ENCODE results near the gene CPLX1. TPM values are rescaled to one million over a fixed set of nuclear protein-coding genes. Genes with fewer than 3 reads are reported as not detected.
"Not testable (repeated sequence)": the region's sequence is repeated elsewhere in the genome, so short reads cannot be mapped to it uniquely, and the experiment has no call there.

CPLX1 gene
- total RNA-seq, 2 experiments from 2014 or later, result 3.7 to 5.0 TPM

DNA sequence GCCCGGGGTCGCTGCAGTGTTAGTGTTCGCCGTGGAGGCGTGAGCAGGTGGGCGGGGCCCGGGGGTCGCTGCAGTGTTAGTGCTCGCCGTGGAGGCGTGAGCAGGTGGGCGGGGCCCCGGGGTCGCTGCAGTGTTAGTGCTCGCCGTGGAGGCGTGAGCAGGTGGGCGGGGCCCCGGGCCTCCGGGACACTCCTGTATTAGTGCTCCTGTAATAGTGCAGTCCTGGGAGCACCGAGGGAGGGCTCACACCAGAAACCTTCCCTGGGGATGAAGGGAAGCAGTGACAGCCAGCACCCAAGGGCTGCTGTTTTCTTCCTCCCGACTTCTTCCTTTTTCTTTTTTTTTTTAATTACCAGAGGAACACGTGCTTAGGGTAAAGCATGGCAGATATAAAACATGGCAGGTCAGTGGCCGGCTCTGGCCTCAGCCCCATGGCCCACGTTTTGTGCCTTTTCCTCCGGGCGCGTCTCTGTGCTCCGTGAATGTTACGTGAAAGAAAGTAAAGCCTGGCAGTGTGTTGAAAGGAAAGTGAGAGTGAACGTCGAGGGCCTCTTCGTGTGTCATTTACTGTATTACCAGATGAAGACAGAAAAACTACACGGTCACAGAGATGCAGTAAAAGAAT is 78.3 kb downstream of the CPLX1 start:
- H3K36me3 Mint-ChIP-seq, result peaks cover 15% of the 10 kb centered on the region
- POLR2A ChIA-PET, result no interaction called here
- ATAC-seq (ENCODE audit: low read depth) (no peak), DNase-seq (no peak)
- H3K4me3 Mint-ChIP-seq, result no peak overlapping the region
- no peak overlapping the region for H3K27ac Mint-ChIP-seq
- no peaks in the 10 kb centered on the region for H3K9me3 Mint-ChIP-seq
- no peaks in the 10 kb centered on the region for H3K27me3 Mint-ChIP-seq
- H3K4me1 Mint-ChIP-seq, result peaks cover 1% of the 10 kb centered on the region

DNA sequence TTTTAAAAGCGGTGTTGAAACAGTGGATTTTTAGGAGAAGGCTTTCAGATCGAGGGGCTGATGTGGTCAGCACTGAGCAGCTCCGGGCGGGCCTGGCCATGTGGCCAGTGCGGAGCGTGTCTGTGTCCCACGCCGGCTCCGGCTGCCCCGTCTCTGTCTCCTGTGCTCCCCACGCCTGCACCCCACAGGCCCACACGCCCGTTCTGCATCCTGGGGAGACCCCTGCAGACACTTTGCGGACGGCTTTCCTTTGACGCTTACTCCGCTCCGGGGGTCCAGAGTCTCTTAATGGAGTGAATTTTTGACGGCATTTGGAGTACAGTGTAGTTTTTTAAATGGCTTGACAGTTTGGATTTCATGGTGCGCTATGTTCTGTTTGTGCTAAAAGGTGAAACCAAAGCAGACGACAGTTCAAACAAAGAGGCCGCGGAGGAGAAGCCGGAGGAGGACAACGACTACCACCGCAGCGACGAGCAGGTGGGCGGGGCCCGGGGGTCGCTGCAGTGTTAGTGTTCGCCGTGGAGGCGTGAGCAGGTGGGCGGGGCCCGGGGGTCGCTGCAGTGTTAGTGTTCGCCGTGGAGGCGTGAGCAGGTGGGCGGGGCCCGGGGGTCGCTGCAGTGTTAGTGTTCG is 81.6 kb downstream of the CPLX1 start:
- Mint-ChIP-seq H3K36me3 (peaks cover 8% of the 10 kb centered on the region), H3K9me3 (no peaks in the 10 kb centered on the region), H3K27me3 (no peaks in the 10 kb centered on the region), H3K27ac (no peak overlapping the region), H3K4me3 (no peak overlapping the region), H3K4me1 (peaks cover 1% of the 10 kb centered on the region)
- ATAC-seq (ENCODE audit: low read depth) (no peak), DNase-seq (no peak)
- POLR2A ChIA-PET, result no interaction called here

DNA sequence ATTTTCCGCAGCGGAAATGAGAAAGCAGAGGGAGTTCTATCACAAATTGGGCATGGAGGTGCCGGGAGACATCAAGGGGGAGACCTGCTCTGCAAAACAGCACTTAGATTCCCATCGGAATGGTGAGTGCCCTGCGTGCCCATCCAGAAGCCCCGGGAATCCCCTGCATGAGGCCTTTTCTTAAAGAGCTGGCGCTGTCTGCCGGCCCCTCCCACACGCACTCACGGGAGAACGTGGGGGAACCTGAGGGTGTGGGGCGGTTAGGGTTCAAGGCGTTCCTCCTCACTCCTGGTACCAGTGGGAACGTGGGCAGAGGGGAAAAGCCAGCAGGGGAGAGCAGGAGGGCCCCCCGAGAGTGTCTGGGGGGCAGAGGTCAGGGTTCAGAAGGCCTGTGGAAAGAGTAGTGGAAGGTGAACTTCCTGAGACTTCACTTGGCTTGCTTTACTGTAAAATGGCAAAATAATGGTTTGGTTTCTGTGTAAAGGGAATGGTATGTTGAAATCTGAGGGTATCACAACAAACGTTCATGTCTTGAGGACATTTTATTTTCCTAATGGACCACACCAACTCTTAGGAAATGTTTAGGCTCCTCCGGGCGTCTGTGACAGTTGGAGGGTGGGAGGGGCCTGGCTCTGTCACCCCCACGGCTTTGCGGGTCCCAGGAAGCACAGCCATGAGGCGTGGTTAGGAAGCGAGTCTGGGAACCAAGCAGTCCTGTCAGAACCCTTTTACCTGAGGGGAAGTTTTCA is 82.3 kb downstream of the CPLX1 start:
- Mint-ChIP-seq H3K4me1 (peaks cover 1% of the 10 kb centered on the region), H3K27ac (peak overlapping the region; percentile 20), H3K9me3 (no peaks in the 10 kb centered on the region), H3K27me3 (no peaks in the 10 kb centered on the region), H3K36me3 (peaks cover 6% of the 10 kb centered on the region), H3K4me3 (no peak overlapping the region)
- ATAC-seq (ENCODE audit: low read depth), result no peak
- DNase-seq, result no peak
- POLR2A ChIA-PET, result interaction anchor here (1.5 kb wide), 1 partner anchor 244 kb away, joined by 8 read pairs; the partner anchor contains the start of gene IDUA

DNA sequence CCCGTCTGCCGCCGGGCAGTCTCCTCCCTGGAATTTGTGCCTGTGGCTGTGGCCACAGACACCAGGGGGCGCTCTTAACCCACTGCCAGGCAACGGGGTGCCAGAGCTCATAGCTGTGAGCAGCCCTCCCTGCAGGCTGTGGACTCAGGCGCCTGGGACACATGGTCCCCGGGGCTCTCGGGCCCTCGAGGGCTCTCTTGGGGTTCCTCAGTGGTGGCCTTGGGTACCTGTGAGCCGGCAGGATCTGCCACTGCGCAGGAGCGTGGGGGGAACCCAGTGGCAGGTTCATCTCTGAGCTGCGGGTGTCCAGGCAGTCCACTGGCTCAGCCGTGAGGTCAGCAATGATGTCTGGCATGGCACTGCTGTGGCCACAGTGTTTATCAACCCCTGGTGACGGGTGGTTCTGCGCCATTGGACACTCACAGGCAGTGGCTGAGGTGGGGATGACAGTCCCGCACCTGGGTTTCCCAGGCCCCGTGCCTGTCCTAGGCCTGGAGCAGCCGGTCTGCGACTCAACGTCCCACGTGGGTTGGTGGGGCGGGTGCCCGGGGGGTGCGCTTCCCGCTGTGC is 83.1 kb downstream of the CPLX1 start:
- H3K4me1 Mint-ChIP-seq, result peaks cover 1% of the 10 kb centered on the region
- no peaks in the 10 kb centered on the region for H3K27me3 Mint-ChIP-seq
- peak; percentile 88 for ATAC-seq (ENCODE audit: low read depth)
- POLR2A ChIA-PET, result interaction anchor here (0.6 to 1.5 kb wide), 2 partner anchors 10 to 245 kb away, joined by 3 to 8 read pairs; partner anchors contain the start of gene IDUA
- DNase-seq, result peak; percentile 82
- H3K27ac Mint-ChIP-seq, result no peak overlapping the region
- H3K36me3 Mint-ChIP-seq, result peaks cover 4% of the 10 kb centered on the region
- H3K4me3 Mint-ChIP-seq, result no peak overlapping the region
- H3K9me3 Mint-ChIP-seq, result no peaks in the 10 kb centered on the region

DNA sequence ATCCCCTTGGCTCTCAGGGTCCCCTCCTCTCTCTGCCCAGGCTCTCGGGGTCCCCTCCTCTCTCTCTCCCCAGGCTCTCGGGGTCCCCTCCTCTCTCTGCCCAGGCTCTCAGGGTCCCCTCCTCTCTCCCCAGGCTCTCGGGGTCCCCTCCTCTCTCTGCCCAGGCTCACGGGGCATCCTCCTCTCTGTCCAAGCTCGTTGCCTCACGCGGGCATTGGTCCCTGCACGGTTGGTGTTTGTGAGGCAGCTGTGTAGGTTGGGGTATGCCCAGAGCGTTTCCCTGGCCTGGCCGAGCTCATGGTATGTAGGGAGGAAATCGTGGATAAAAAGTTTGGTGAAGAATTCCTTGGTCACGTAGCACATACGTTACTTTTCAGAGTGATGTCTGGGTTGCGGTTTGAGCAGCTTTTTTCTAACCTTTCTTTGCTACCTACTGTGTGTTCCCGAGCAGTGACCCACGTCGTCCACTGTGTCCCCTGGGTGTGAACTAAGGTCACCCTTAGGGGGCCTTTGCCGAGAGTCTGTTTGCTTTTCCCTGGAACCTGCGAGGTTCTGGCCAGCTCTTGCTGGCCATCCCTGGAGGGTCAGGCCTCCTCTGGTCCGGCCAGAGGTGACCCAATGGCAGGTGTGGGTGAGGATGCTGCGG is 83.7 kb downstream of the CPLX1 start:
- H3K4me3 Mint-ChIP-seq, result no peak overlapping the region
- peaks cover 3% of the 10 kb centered on the region for H3K36me3 Mint-ChIP-seq
- POLR2A ChIA-PET, result interaction anchor here (0.6 to 1.5 kb wide), 2 partner anchors 11 to 245 kb away, joined by 3 to 8 read pairs; partner anchors contain the start of gene IDUA
- no peak for ATAC-seq (ENCODE audit: low read depth)
- H3K4me1 Mint-ChIP-seq, result peaks cover 1% of the 10 kb centered on the region
- DNase-seq, result no peak
- H3K27me3 Mint-ChIP-seq, result no peaks in the 10 kb centered on the region
- H3K27ac Mint-ChIP-seq, result no peak overlapping the region
- no peaks in the 10 kb centered on the region for H3K9me3 Mint-ChIP-seq

DNA sequence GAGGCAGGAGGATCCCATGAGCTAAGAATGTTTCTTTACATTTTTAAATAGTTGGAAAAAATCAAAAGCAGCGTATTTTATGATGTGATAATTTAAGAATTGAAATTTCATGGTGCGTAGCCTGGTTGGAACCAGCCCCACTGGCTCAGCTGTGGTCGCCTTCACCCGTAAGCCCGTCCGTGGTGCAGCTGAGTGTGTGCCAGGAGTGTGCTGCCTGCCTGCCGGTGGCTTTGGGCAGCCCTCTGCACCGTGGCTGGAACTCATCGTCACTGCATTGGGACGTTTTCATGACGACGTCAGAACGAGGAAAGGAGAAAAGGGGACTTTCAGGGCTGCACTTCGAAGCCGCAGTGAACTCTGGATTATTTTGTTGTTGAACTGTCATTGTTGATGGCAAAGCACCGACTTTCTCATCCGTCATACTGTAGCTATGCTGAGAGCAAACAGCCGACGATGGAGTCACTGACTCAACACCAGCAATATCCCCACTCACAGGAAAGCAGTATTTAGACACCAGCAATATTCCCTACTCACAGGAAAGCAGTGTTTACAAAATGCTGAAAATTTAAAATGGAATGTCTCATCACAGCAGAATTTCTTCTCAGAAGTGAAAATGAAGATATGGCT is 85.2 kb downstream of the CPLX1 start:
- ATAC-seq (ENCODE audit: low read depth) (no peak), DNase-seq (no peak)
- H3K27ac Mint-ChIP-seq, result no peak overlapping the region
- no peaks in the 10 kb centered on the region for H3K9me3 Mint-ChIP-seq
- POLR2A ChIA-PET, result no interaction called here
- H3K36me3 Mint-ChIP-seq, result peaks cover 3% of the 10 kb centered on the region
- H3K27me3 Mint-ChIP-seq, result no peaks in the 10 kb centered on the region
- no peak overlapping the region for H3K4me3 Mint-ChIP-seq
- peaks cover 1% of the 10 kb centered on the region for H3K4me1 Mint-ChIP-seq

DNA sequence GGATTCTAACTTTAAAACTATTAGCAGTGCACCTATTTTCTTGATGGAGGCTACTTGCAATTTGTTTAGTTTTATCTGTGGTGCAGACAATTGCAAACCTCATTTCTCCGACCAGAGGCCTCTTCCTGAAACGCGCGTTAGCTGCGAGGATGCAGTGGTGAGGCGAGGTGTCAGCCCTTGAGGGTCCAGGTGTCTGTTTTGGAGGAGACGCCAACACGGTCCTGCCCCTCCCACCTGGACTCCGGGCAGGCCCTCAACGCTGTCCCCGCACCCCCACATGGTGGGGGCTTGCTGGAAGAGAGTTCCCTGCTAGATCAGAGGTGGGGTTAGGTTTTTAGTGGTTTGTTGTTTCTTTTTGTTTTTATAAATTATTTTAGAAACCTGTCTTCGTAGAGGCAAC is 85.9 kb downstream of the CPLX1 start:
- no peak for DNase-seq
- Mint-ChIP-seq H3K9me3 (no peaks in the 10 kb centered on the region), H3K36me3 (peaks cover 4% of the 10 kb centered on the region), H3K4me3 (no peak overlapping the region), H3K27ac (no peak overlapping the region), H3K27me3 (no peaks in the 10 kb centered on the region), H3K4me1 (peaks cover 1% of the 10 kb centered on the region)
- POLR2A ChIA-PET, result no interaction called here
- no peak for ATAC-seq (ENCODE audit: low read depth)

DNA sequence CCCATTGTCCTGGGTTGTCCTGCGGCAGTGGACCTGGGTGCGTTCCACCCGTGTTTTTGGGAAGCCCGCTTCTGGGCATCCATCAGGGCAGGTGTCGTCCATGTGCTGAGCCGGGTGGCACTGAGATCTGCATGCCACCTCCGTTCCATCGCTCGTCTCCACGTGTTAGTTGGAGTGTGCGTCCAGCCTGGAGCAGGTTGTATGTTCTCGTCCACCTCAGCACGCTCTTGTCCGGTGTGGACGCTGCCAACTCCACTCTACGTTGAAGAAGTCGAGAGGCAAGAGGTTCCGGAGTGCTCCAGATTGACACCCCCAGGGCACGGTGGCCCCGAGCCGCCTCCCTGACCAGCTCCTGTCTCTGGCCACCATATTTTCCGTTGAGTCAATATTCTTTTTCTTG is 86.4 kb downstream of the CPLX1 start:
- no peak for ATAC-seq (ENCODE audit: low read depth)
- POLR2A ChIA-PET, result no interaction called here

DNA sequence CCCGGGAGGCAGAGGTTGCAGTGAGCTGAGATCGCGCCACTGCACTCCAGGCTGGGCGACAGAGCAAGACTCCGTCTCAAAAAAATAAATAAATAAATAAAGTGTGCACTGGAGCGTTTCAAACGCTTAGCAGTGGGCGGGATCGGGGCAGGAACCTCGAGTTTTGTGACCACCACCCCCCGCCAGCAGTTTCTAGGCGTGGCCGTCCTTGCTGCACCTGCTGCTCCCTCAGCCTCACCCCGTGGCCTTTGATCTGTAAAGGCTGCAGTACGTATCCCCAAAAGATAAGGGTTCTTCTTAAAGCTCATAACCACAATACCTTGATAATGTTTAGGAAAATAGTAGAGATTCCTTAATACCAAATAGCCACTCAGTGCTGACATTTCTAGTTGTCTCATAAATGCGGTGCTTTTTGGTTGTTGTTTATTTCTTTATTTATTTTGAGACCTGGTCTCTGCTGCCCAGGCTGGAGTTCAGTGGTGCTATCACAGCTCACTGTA is 87.1 kb downstream of the CPLX1 start:
- ATAC-seq (ENCODE audit: low read depth), result no peak
- Mint-ChIP-seq H3K36me3 (peaks cover 5% of the 10 kb centered on the region), H3K9me3 (no peaks in the 10 kb centered on the region), H3K4me1 (no peaks in the 10 kb centered on the region), H3K27me3 (no peaks in the 10 kb centered on the region), H3K27ac (no peak overlapping the region), H3K4me3 (no peak overlapping the region)
- no peak for DNase-seq
- POLR2A ChIA-PET, result no interaction called here

More for the DNA sequence above, 86.4 kb downstream of the CPLX1 start:
- no peak overlapping the region for H3K4me3 Mint-ChIP-seq
- no peak for DNase-seq
- no peak overlapping the region for H3K27ac Mint-ChIP-seq
- H3K27me3 Mint-ChIP-seq, result no peaks in the 10 kb centered on the region
- no peaks in the 10 kb centered on the region for H3K9me3 Mint-ChIP-seq
- peaks cover 6% of the 10 kb centered on the region for H3K36me3 Mint-ChIP-seq
- H3K4me1 Mint-ChIP-seq, result peaks cover 1% of the 10 kb centered on the region

DNA sequence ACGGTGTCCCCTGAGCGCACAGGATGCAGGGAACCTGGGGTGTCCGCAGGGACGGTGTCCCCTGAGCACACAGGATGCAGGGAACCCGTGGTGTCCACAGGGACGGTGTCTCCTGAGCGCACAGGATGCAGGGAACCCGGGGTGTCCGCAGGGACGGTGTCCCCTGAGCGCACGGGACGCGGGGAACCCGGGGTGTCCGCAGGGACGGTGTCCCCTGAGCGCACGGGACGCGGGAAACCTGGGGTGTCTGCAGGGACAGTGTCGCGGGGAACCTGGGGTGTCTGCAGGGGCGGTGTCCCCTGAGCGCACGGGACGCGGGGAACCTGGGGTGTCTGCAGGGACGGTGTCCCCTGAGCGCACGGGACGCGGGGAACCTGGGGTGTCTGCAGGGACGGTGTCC is 89.4 kb downstream of the CPLX1 start:
- H3K4me3 Mint-ChIP-seq; H3K36me3 Mint-ChIP-seq; H3K9me3 Mint-ChIP-seq; ATAC-seq (ENCODE audit: low read depth); POLR2A ChIA-PET; H3K27ac Mint-ChIP-seq; DNase-seq; H3K4me1 Mint-ChIP-seq; H3K27me3 Mint-ChIP-seq: not testable (repeated sequence)

DNA sequence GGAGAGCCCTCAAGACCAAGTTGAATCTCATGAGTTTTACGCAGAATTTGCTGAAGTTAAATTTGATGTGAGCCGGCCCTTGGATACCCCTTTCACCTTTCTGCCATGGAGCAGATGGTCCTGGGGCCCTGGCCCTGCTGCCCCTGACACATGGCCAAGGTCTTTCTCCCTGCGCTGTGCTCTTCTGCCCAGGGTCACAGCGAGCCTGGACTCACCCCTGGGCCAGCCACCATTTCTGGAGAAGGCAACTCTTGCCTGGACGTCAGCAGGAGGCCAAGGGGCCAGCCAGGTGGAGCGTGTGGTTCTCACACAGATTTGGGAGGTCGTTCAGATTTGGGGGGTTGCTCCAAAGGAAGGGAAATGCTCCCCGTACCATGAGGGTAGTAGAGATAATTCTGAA is 90.3 kb downstream of the CPLX1 start:
- H3K27ac Mint-ChIP-seq, result no peak overlapping the region
- DNase-seq, result no peak
- H3K27me3 Mint-ChIP-seq, result no peaks in the 10 kb centered on the region
- no peak for ATAC-seq (ENCODE audit: low read depth)
- no peaks in the 10 kb centered on the region for H3K9me3 Mint-ChIP-seq
- POLR2A ChIA-PET, result no interaction called here
- H3K4me3 Mint-ChIP-seq, result no peak overlapping the region
- peaks cover 8% of the 10 kb centered on the region for H3K36me3 Mint-ChIP-seq
- no peaks in the 10 kb centered on the region for H3K4me1 Mint-ChIP-seq

All from activated naive CD8-positive, alpha-beta T cell treated with anti-CD3 and anti-CD28 coated beads, Interleukin-2, amount 10 ng/mL, durations not matched to agents 7 days and 5 days (primary cell).